ENCODE data around the gene ZNRF3. TPM values are rescaled to one million over a fixed set of nuclear protein-coding genes. Genes with fewer than 3 reads are reported as not detected.

The ZNRF3 gene
- total RNA-seq, 2 donors from 2014 or later: 7.9 to 11.5 TPM

- no peak overlapping the region for H3K27ac ChIP-seq
- no peaks in the 10 kb centered on the region for H3K9me3 ChIP-seq
- H3K27me3 ChIP-seq: no peaks in the 10 kb centered on the region
- no peak for DNase-seq (ENCODE audit: low spot score)
- H3K4me1 ChIP-seq: peaks cover 0 to 21% of the 10 kb centered on the region in 2 donors
- H3K36me3 ChIP-seq: no peaks in the 10 kb centered on the region
- H3K4me3 ChIP-seq: no peak overlapping the region
- TF ChIP-seq CTCF (IDR thresholded peaks at IDR 0.05): no peak
Observed at GRCh38 chr22:28933321-28933720, 49.9 kb downstream of the ZNRF3 start.

- Histone ChIP-seq H3K4me1 (peaks cover 0 to 21% of the 10 kb centered on the region in 2 donors), H3K36me3 (no peaks in the 10 kb centered on the region), H3K27ac (no peak overlapping the region), H3K4me3 (no peak overlapping the region), H3K27me3 (no peaks in the 10 kb centered on the region), H3K9me3 (no peaks in the 10 kb centered on the region)
- TF ChIP-seq CTCF (IDR thresholded peaks at IDR 0.05): no peak
- no peak for DNase-seq (ENCODE audit: low spot score)
Observed at GRCh38 chr22:28934026-28934425, 50.7 kb downstream of the ZNRF3 start.

- Histone ChIP-seq H3K4me1 (peaks cover 0 to 11% of the 10 kb centered on the region in 2 donors), H3K9me3 (no peaks in the 10 kb centered on the region), H3K36me3 (no peaks in the 10 kb centered on the region), H3K4me3 (no peak overlapping the region), H3K27me3 (no peaks in the 10 kb centered on the region), H3K27ac (no peak overlapping the region)
- DNase-seq (ENCODE audit: low spot score): no peak
- TF ChIP-seq CTCF (IDR thresholded peaks at IDR 0.05): no peak
Observed at GRCh38 chr22:28935140-28935539, 51.8 kb downstream of the ZNRF3 start.

GRCh38 chr22:28935713-28936112, 52.3 kb downstream of the ZNRF3 start:
- DNase-seq (ENCODE audit: low spot score): no peak
- H3K4me1 ChIP-seq: peaks cover 0 to 6% of the 10 kb centered on the region in 2 donors
- H3K36me3 ChIP-seq: no peaks in the 10 kb centered on the region
- no peak overlapping the region for H3K4me3 ChIP-seq
- TF ChIP-seq CTCF (IDR thresholded peaks at IDR 0.05): no peak
- H3K27me3 ChIP-seq: no peaks in the 10 kb centered on the region
- H3K27ac ChIP-seq: no peak overlapping the region
- no peaks in the 10 kb centered on the region for H3K9me3 ChIP-seq

GRCh38 chr22:28936200-28936599, 52.8 kb downstream of the ZNRF3 start:
- Histone ChIP-seq H3K36me3 (no peaks in the 10 kb centered on the region), H3K4me3 (no peak overlapping the region), H3K27me3 (no peaks in the 10 kb centered on the region), H3K4me1 (peaks cover 0 to 4% of the 10 kb centered on the region in 2 donors), H3K27ac (no peak overlapping the region), H3K9me3 (no peaks in the 10 kb centered on the region)
- TF ChIP-seq CTCF (IDR thresholded peaks at IDR 0.05): no peak
- DNase-seq (ENCODE audit: low spot score): no peak

All from right atrium auricular region (tissue), 2 donors.